B cell (primary cell): ENCODE results near the gene STX12. TPM values are rescaled to one million over a fixed set of nuclear protein-coding genes. Genes with fewer than 3 reads are reported as not detected.

Experiments
- ATAC-seq: fragments of 200-7000 bp; cut with Tn5 transposase; one replicate; pipeline ENCODE4 v1.10.0; 2021; ENCODE audit warnings: low read depth, mild to moderate bottlenecking, moderate number of reproducible peaks, moderate library complexity
- CTCF ChIA-PET: fragments of 350-600 bp; sonication (Branson Sonifier 250); formaldehyde crosslinking; loops from one replicate; lab custom pipeline; 2021; ENCODE audit warnings: antibody characterized with exemption, inconsistent platforms; lab: Charles Lee
- POLR2A ChIA-PET: fragments of 350-600 bp; sonication (Branson Sonifier 250); formaldehyde crosslinking; loops from one replicate; lab custom pipeline; 2021; ENCODE audit warnings: antibody characterized with exemption; lab: Charles Lee
- DNase-seq: peaks from one replicate; pipeline ENCODE4 v3.0.0; 2013
- H2AFZ ChIP-seq: 2 replicates; pipeline ENCODE4 v1.6.1; 2012; ENCODE audit warnings: mild to moderate bottlenecking, low read depth, low read length; ENCODE audit not compliant: insufficient read depth, poor library complexity, severe bottlenecking
- H3K27ac ChIP-seq, 2 donors: 1 replicate in 1 of 2; 2 replicates in 1 of 2; pipeline ENCODE4 v1.5.1; 2012 to 2013; ENCODE audit warnings: low read length in 2 of 2, mild to moderate bottlenecking in 2 of 2, moderate library complexity in 1 of 2
- H3K27me3 ChIP-seq, 4 experiments: fragments of 200-600 bp in 1 of 4; sonication (generic) in 1 of 4; replicated peaks in 1 of 4; 1 replicate in 2 of 4; 2 replicates in 2 of 4; pipeline versions ENCODE4 v1.6.1 to v1.7.0; 2013 to 2016; ENCODE audit warnings: low read length in 3 of 4, mild to moderate bottlenecking in 2 of 4, mixed read lengths in 1 of 4, moderate library complexity in 1 of 4; ENCODE audit not compliant: insufficient read depth in 4 of 4, control insufficient read depth in 3 of 4; ENCODE audit errors: control extremely low read depth in 1 of 4
- H3K36me3 ChIP-seq, 2 experiments: replicated peaks in 1 of 2; 1 replicate in 1 of 2; 2 replicates in 1 of 2; pipeline versions ENCODE4 v1.6.1 to v1.7.1; 2013; ENCODE audit warnings: low read length in 1 of 2; ENCODE audit not compliant: insufficient read depth in 2 of 2, control insufficient read depth in 1 of 2; ENCODE audit errors: control extremely low read depth in 1 of 2, extremely low read depth in 1 of 2
- H3K4me1 ChIP-seq, 2 donors: fragments of 200-600 bp in 1 of 2; sonication (generic) in 1 of 2; 1 replicate in 1 of 2; 2 replicates in 1 of 2; pipeline versions ENCODE4 v1.5.1 to v1.6.1; 2013 to 2017; ENCODE audit warnings: low read length in 2 of 2; ENCODE audit not compliant: control insufficient read depth in 2 of 2, insufficient read depth in 2 of 2
- H3K4me2 ChIP-seq: replicated peaks from 2 replicates; pipeline ENCODE3; 2012; ENCODE audit warnings: mild to moderate bottlenecking, low read depth, low read length; ENCODE audit not compliant: poor library complexity, severe bottlenecking
- H3K4me3 ChIP-seq, 5 experiments: fragments of 200-600 bp in 1 of 5; sonication (generic) in 1 of 5; 1 replicate in 3 of 5; 2 replicates in 2 of 5; pipeline versions ENCODE4 v1.5.1 to v1.7.0; 2011 to 2016; ENCODE audit warnings: low read length in 4 of 5, mild to moderate bottlenecking in 4 of 5, low read depth in 2 of 5, control low read depth in 1 of 5, moderate library complexity in 1 of 5; ENCODE audit not compliant: insufficient read depth in 1 of 5; ENCODE audit errors: control extremely low read depth in 1 of 5, extremely low read depth in 1 of 5
- H3K79me2 ChIP-seq: fragments of 200-600 bp; sonication (generic); one replicate; pipeline ENCODE4 v1.6.0; 2016; ENCODE audit warnings: low read length; ENCODE audit not compliant: control insufficient read depth, insufficient read depth
- H3K9ac ChIP-seq: fragments of 200-600 bp; sonication (generic); 2 replicates; pipeline ENCODE4 v1.6.1; 2017; ENCODE audit warnings: mild to moderate bottlenecking, low read length, moderate library complexity
- H3K9me3 ChIP-seq, 3 donors: one replicate each; pipeline versions ENCODE4 v1.6.1 to v1.7.1; 2013; ENCODE audit warnings: low read length in 2 of 3; ENCODE audit not compliant: control insufficient read depth in 2 of 3, insufficient read depth in 1 of 3; ENCODE audit errors: control extremely low read depth in 1 of 3
- H4K20me1 ChIP-seq: 2 replicates; pipeline ENCODE4 v1.6.0; 2012; ENCODE audit warnings: mild to moderate bottlenecking, low read length; ENCODE audit not compliant: insufficient read depth, control insufficient read depth, poor library complexity, severe bottlenecking
- H3K27ac Mint-ChIP-seq: one replicate; pipeline ENCODE4 v1.8.0; 2021; ENCODE audit warnings: mixed read lengths
- H3K27me3 Mint-ChIP-seq: one replicate; pipeline ENCODE4 v1.8.0; 2021; ENCODE audit warnings: mixed read lengths
- H3K4me1 Mint-ChIP-seq: one replicate; pipeline ENCODE4 v1.8.0; 2021; ENCODE audit warnings: mixed read lengths
- H3K4me3 Mint-ChIP-seq: one replicate; pipeline ENCODE4 v1.8.0; 2021; ENCODE audit warnings: mixed read lengths
- H3K9me3 Mint-ChIP-seq: one replicate; pipeline ENCODE4 v1.8.0; 2022; ENCODE audit warnings: mixed read lengths; ENCODE audit not compliant: insufficient read depth
- EZH2 ChIP-seq: IDR thresholded peaks from 2 replicates; pipeline ENCODE4 v1.6.1; 2012; ENCODE audit warnings: borderline replicate concordance, low read depth, mild to moderate bottlenecking, moderate library complexity, low read length; ENCODE audit not compliant: insufficient read depth, poor library complexity, severe bottlenecking
- WGBS: methylation state at CpG from one replicate; pipeline ENCODE4 v1.1.5; 2013; ENCODE audit warnings: missing lambda C conversion rate; ENCODE audit not compliant: insufficient coverage; 5-methylcytosine and 5-hydroxymethylcytosine counted together
- intact Hi-C: fragments of 100-400 bp; cut with micrococcal nuclease; formaldehyde crosslinking; loops from one replicate; pipeline ENCODE4 v1.10.0; 2022
- polyA plus RNA-seq: library from polyadenylated mRNA; depleted of rRNA; stranded (reverse); fragments of >200 nt; gene quantifications from 2 replicates; pipeline ENCODE4 v1.2.3, GENCODE V29; 2012
- total RNA-seq, 2 donors: library from RNA; stranded (reverse); fragments of 120-200 nt in 1 of 2; gene quantifications; 1 replicate in 1 of 2; 2 replicates in 1 of 2; pipeline versions ENCODE4 v1.2.3 to v1.2.4, GENCODE V29; 2013 to 2022
- TF ChIP-seq, protein P1 (sequence below): fragments of 200-600 bp; IDR thresholded peaks from one replicate; pipeline ENCODE4 v1.8.0; 2022; ENCODE audit warnings: antibody characterized with exemption, mild to moderate bottlenecking

STX12 gene
- total and polyA plus RNA-seq, 2 donors (not counting 1 experiment from before 2014, with no cell fraction given), result 20.5 to 36.4 TPM

DNA sequence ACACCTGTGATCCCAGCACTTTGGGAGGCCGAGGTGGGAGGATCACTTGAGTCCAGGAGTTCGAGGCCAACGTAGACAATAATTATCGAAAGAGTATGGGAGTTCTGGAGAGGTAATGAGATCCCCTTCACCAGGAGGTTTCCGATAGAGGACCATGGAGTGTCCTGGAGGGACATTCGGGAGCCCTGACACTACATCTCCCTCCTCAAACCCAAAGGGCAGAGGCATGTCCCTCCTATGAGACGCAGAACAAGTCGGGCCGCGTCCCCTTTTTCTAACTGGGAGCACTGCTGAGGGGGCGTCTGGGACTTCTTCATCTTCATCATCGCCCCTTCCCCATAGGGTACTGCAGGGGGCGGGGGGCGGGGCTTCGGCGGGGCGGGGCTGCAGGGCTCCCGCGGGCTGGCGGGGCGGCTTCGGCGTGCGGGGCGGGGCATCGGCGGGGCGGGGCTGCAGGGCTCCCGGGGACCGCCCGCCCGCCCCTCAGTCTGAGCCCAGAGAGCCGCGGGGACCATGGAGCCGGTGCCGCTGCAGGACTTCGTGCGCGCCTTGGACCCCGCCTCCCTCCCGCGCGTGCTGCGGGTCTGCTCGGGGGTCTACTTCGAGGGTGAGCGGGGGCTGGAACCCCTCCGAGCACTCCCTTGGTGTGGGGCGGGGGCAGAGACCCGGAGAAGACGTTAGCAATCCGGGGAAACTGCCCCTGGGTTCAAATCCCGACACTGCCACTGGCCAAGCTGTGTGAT is 99.2 kb downstream of the STX12 start, which contains the start of gene THEMIS2:
THEMIS2 (plus strand) TSS at position 486 of the 743 bp plus-strand sequence; CDS start at position 514, 28 bp downstream.
- Mint-ChIP-seq H3K4me3 (peak within 1 kb of the TSS; percentile 92), H3K27me3 (no peaks in the 10 kb centered on the region), H3K4me1 (peaks cover 43% of the 10 kb centered on the region), H3K9me3 (no peaks in the 10 kb centered on the region), H3K27ac (peak within 1 kb of the TSS; percentile 81)
- H3K36me3 ChIP-seq, result peaks cover 0 to 11% of the 10 kb centered on the region in 2 experiments
- peak within 1 kb of the TSS; percentile 92 for H2AFZ ChIP-seq
- H3K9ac ChIP-seq, result peak within 1 kb of the TSS; percentile 89
- no peaks in the 10 kb centered on the region for H4K20me1 ChIP-seq
- WGBS, result 7% methylated on average over 50 of the region's 53 CpGs
- H3K27ac ChIP-seq, result peak within 1 kb of the TSS; percentile 48 to 72
- ChIA-PET POLR2A (interaction anchor here (3.6 kb wide), 1 partner anchor 18 kb away, joined by 22 read pairs; no protein-coding TSS in a partner anchor), CTCF (no interaction called here)
- intact Hi-C loops, result loop anchor here (1.0 kb wide), 2 partner anchors 9 to 14 kb away; no protein-coding TSS in a partner anchor
- DNase-seq, result peak; percentile 78
- no peaks in the 10 kb centered on the region for H3K27me3 ChIP-seq
- H3K4me3 ChIP-seq, result peak within 1 kb of the TSS; percentile 77 to 96 (median 81)
- H3K9me3 ChIP-seq, result no peaks in the 10 kb centered on the region
- peaks cover 16% of the 10 kb centered on the region for H3K79me2 ChIP-seq
- peaks cover 48 to 72% of the 10 kb centered on the region in 2 donors for H3K4me1 ChIP-seq
- ATAC-seq, result peak; percentile 73
- H3K4me2 ChIP-seq, result peak within 1 kb of the TSS; percentile 95
- TF ChIP-seq, protein P1, sequence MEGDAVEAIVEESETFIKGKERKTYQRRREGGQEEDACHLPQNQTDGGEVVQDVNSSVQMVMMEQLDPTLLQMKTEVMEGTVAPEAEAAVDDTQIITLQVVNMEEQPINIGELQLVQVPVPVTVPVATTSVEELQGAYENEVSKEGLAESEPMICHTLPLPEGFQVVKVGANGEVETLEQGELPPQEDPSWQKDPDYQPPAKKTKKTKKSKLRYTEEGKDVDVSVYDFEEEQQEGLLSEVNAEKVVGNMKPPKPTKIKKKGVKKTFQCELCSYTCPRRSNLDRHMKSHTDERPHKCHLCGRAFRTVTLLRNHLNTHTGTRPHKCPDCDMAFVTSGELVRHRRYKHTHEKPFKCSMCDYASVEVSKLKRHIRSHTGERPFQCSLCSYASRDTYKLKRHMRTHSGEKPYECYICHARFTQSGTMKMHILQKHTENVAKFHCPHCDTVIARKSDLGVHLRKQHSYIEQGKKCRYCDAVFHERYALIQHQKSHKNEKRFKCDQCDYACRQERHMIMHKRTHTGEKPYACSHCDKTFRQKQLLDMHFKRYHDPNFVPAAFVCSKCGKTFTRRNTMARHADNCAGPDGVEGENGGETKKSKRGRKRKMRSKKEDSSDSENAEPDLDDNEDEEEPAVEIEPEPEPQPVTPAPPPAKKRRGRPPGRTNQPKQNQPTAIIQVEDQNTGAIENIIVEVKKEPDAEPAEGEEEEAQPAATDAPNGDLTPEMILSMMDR, result no peak
- no peak for TF ChIP-seq EZH2
